BLaER1 (cell line): ENCODE measurements around the gene PDE10A.
A peak's percentile ranks its signal among the peaks of the same experiment; 100 is the strongest.
"Not testable (repeated sequence)": the region's sequence is repeated elsewhere in the genome, so short reads cannot be mapped to it uniquely, and the experiment has no call there.

Experiments
- H3K27ac ChIP-seq: shearing (Covaris generic); formaldehyde crosslinking; 2 replicates; pipeline ENCODE4 v1.8.1; 2022
- H3K27me3 ChIP-seq: shearing (Covaris generic); formaldehyde crosslinking; 2 replicates; pipeline ENCODE4 v1.8.1; 2022
- H3K36me3 ChIP-seq: shearing (Covaris generic); formaldehyde crosslinking; 2 replicates; pipeline ENCODE4 v1.8.1; 2022
- H3K4me1 ChIP-seq: shearing (Covaris generic); formaldehyde crosslinking; 2 replicates; pipeline ENCODE4 v1.8.1; 2022
- H3K4me2 ChIP-seq: shearing (Covaris generic); formaldehyde crosslinking; 2 replicates; pipeline ENCODE4 v1.8.1; 2022
- H3K4me3 ChIP-seq: shearing (Covaris generic); formaldehyde crosslinking; 2 replicates; pipeline ENCODE4 v1.8.1; 2022
- H3K9ac ChIP-seq: shearing (Covaris generic); formaldehyde crosslinking; 2 replicates; pipeline ENCODE4 v1.8.1; 2022
- H3K9me3 ChIP-seq: shearing (Covaris generic); formaldehyde crosslinking; 2 replicates; pipeline ENCODE4 v1.8.1; 2022
- H4K20me1 ChIP-seq: shearing (Covaris generic); formaldehyde crosslinking; 2 replicates; pipeline ENCODE4 v1.8.1; 2022
- Cebpa-rat ChIP-seq: shearing (Covaris generic); IDR thresholded peaks from 2 replicates; pipeline ENCODE4 v1.8.1; 2022

PDE10A gene

GRCh38 chr6:165468340-165469235 lies 194.5 kb downstream of the PDE10A start:
- H4K20me1 ChIP-seq, result no peaks in the 10 kb centered on the region
- peaks cover 15% of the 10 kb centered on the region for H3K9me3 ChIP-seq
- H3K4me1 ChIP-seq, result no peaks in the 10 kb centered on the region
- no peak for TF ChIP-seq Cebpa-rat
- H3K27me3 ChIP-seq, result no peaks in the 10 kb centered on the region
- H3K27ac ChIP-seq, result no peak overlapping the region
- no peak overlapping the region for H3K4me3 ChIP-seq
- H3K36me3 ChIP-seq, result no peaks in the 10 kb centered on the region
- no peak overlapping the region for H3K4me2 ChIP-seq
- no peak overlapping the region for H3K9ac ChIP-seq

GRCh38 chr6:165463499-165463898 lies 199.5 kb downstream of the PDE10A start:
- not testable (repeated sequence) for H3K27ac ChIP-seq, H4K20me1 ChIP-seq, H3K4me1 ChIP-seq, H3K36me3 ChIP-seq, H3K27me3 ChIP-seq, H3K9ac ChIP-seq, H3K4me2 ChIP-seq, H3K4me3 ChIP-seq
- H3K9me3 ChIP-seq, result peaks cover 29% of the 10 kb centered on the region

GRCh38 chr6:165459605-165460301 lies 203.3 kb downstream of the PDE10A start:
- not testable (repeated sequence) for H3K27ac ChIP-seq, H3K36me3 ChIP-seq, H3K9ac ChIP-seq, H3K27me3 ChIP-seq, H3K4me2 ChIP-seq, H3K4me3 ChIP-seq, H3K4me1 ChIP-seq, H4K20me1 ChIP-seq
- H3K9me3 ChIP-seq, result peaks cover 24% of the 10 kb centered on the region

GRCh38 chr6:165458134-165458533 lies 204.9 kb downstream of the PDE10A start:
- H3K4me1 ChIP-seq, result no peaks in the 10 kb centered on the region
- no peak overlapping the region for H3K4me2 ChIP-seq
- no peaks in the 10 kb centered on the region for H3K36me3 ChIP-seq
- H3K27ac ChIP-seq, result no peak overlapping the region
- no peak for TF ChIP-seq Cebpa-rat
- no peak overlapping the region for H3K9ac ChIP-seq
- H4K20me1 ChIP-seq, result no peaks in the 10 kb centered on the region
- H3K4me3 ChIP-seq, result no peak overlapping the region
- no peaks in the 10 kb centered on the region for H3K27me3 ChIP-seq
- H3K9me3 ChIP-seq, result peaks cover 9% of the 10 kb centered on the region

- no peaks in the 10 kb centered on the region for H3K9me3 ChIP-seq
- H3K27ac ChIP-seq, result no peak overlapping the region
- no peaks in the 10 kb centered on the region for H3K27me3 ChIP-seq
- no peak overlapping the region for H3K4me2 ChIP-seq
- no peaks in the 10 kb centered on the region for H3K36me3 ChIP-seq
- H4K20me1 ChIP-seq, result no peaks in the 10 kb centered on the region
- no peak overlapping the region for H3K4me3 ChIP-seq
- no peak overlapping the region for H3K9ac ChIP-seq
- H3K4me1 ChIP-seq, result no peaks in the 10 kb centered on the region
- TF ChIP-seq Cebpa-rat, result no peak
Observed at GRCh38 chr6:165456286-165456685, 206.8 kb downstream of the PDE10A start.

GRCh38 chr6:165455488-165455887 lies 207.6 kb downstream of the PDE10A start:
- H3K9me3 ChIP-seq, result no peaks in the 10 kb centered on the region
- no peak overlapping the region for H3K9ac ChIP-seq
- H3K4me1 ChIP-seq, result no peaks in the 10 kb centered on the region
- TF ChIP-seq Cebpa-rat, result no peak
- H3K36me3 ChIP-seq, result no peaks in the 10 kb centered on the region
- H3K27me3 ChIP-seq, result no peaks in the 10 kb centered on the region
- no peaks in the 10 kb centered on the region for H4K20me1 ChIP-seq
- no peak overlapping the region for H3K4me3 ChIP-seq
- H3K27ac ChIP-seq, result no peak overlapping the region
- no peak overlapping the region for H3K4me2 ChIP-seq

GRCh38 chr6:165453395-165453794 lies 209.6 kb downstream of the PDE10A start:
- no peak for TF ChIP-seq Cebpa-rat
- no peak overlapping the region for H3K9ac ChIP-seq
- no peaks in the 10 kb centered on the region for H3K9me3 ChIP-seq
- H3K27me3 ChIP-seq, result no peaks in the 10 kb centered on the region
- H3K4me1 ChIP-seq, result no peaks in the 10 kb centered on the region
- no peaks in the 10 kb centered on the region for H3K36me3 ChIP-seq
- H3K27ac ChIP-seq, result no peak overlapping the region
- no peak overlapping the region for H3K4me2 ChIP-seq
- no peak overlapping the region for H3K4me3 ChIP-seq
- no peaks in the 10 kb centered on the region for H4K20me1 ChIP-seq

GRCh38 chr6:165451838-165452237 lies 211.2 kb downstream of the PDE10A start:
- no peaks in the 10 kb centered on the region for H3K36me3 ChIP-seq
- no peaks in the 10 kb centered on the region for H4K20me1 ChIP-seq
- no peaks in the 10 kb centered on the region for H3K4me1 ChIP-seq
- H3K27me3 ChIP-seq, result no peaks in the 10 kb centered on the region
- H3K27ac ChIP-seq, result no peak overlapping the region
- peak; percentile 57; the same call in 1 of the 2 replicates for TF ChIP-seq Cebpa-rat
- H3K4me2 ChIP-seq, result no peak overlapping the region
- no peak overlapping the region for H3K4me3 ChIP-seq
- H3K9me3 ChIP-seq, result no peaks in the 10 kb centered on the region
- H3K9ac ChIP-seq, result no peak overlapping the region

- H3K4me2 ChIP-seq, result no peak overlapping the region
- no peaks in the 10 kb centered on the region for H3K36me3 ChIP-seq
- no peak overlapping the region for H3K27ac ChIP-seq
- no peak for TF ChIP-seq Cebpa-rat
- H3K27me3 ChIP-seq, result no peaks in the 10 kb centered on the region
- no peak overlapping the region for H3K4me3 ChIP-seq
- H4K20me1 ChIP-seq, result no peaks in the 10 kb centered on the region
- no peaks in the 10 kb centered on the region for H3K4me1 ChIP-seq
- peaks cover 8% of the 10 kb centered on the region for H3K9me3 ChIP-seq
- H3K9ac ChIP-seq, result no peak overlapping the region
Observed at GRCh38 chr6:165448210-165448609, 214.8 kb downstream of the PDE10A start.

- Histone ChIP-seq H3K9me3 (peaks cover 15% of the 10 kb centered on the region), H3K9ac (no peak overlapping the region), H3K4me1 (no peaks in the 10 kb centered on the region), H4K20me1 (no peaks in the 10 kb centered on the region), H3K27ac (no peak overlapping the region), H3K4me3 (no peak overlapping the region), H3K36me3 (no peaks in the 10 kb centered on the region), H3K27me3 (no peaks in the 10 kb centered on the region), H3K4me2 (no peak overlapping the region)
- TF ChIP-seq Cebpa-rat, result no peak
Observed at GRCh38 chr6:165447141-165447540, 215.9 kb downstream of the PDE10A start.
